Measurements from ENCODE around the gene STH.

The STH gene

GRCh38 chr17:46039592-46040186 is 40.6 kb downstream of the STH start:
- Histone ChIP-seq H3K9me3 (ENCODE audit: control insufficient read depth in 5 of 5, low read length in 5 of 5) (no peaks in the 10 kb centered on the region), H3K9ac (ENCODE audit: low read length in 5 of 5) (no peak overlapping the region), H3K36me3 (ENCODE audit: control insufficient read depth in 5 of 5, insufficient read depth in 5 of 5, low read length in 5 of 5) (peaks cover 45 to 73% (median 53%) of the 10 kb centered on the region in 5 donors), H3K27ac (ENCODE audit: low read depth, low read length) (no peak overlapping the region), H3K4me1 (ENCODE audit: control insufficient read depth in 5 of 5, insufficient read depth in 5 of 5, low read length in 5 of 5) (peaks cover 2 to 10% (median 8%) of the 10 kb centered on the region in 5 donors), H3K27me3 (ENCODE audit: control insufficient read depth in 5 of 5, insufficient read depth in 4 of 5, low read length in 5 of 5) (no peaks in the 10 kb centered on the region), H3K4me3 (ENCODE audit: low read depth in 1 of 5, low read length in 5 of 5) (no peak overlapping the region)

GRCh38 chr17:46042246-46042645 is 43.2 kb downstream of the STH start:
- no peak overlapping the region for H3K4me3 ChIP-seq (ENCODE audit: low read depth in 1 of 5, low read length in 5 of 5)
- no peaks in the 10 kb centered on the region for H3K27me3 ChIP-seq (ENCODE audit: control insufficient read depth in 5 of 5, insufficient read depth in 4 of 5, low read length in 5 of 5)
- peaks cover 34 to 64% (median 39%) of the 10 kb centered on the region in 5 donors for H3K36me3 ChIP-seq (ENCODE audit: control insufficient read depth in 5 of 5, insufficient read depth in 5 of 5, low read length in 5 of 5)
- H3K4me1 ChIP-seq (ENCODE audit: control insufficient read depth in 5 of 5, insufficient read depth in 5 of 5, low read length in 5 of 5): peaks cover 2 to 30% (median 16%) of the 10 kb centered on the region in 5 donors
- H3K27ac ChIP-seq (ENCODE audit: low read depth, low read length): no peak overlapping the region
- no peaks in the 10 kb centered on the region for H3K9me3 ChIP-seq (ENCODE audit: control insufficient read depth in 5 of 5, low read length in 5 of 5)
- no peak overlapping the region for H3K9ac ChIP-seq (ENCODE audit: low read length in 5 of 5)

- no peak overlapping the region for H3K4me3 ChIP-seq (ENCODE audit: low read depth in 1 of 5, low read length in 5 of 5)
- no peaks in the 10 kb centered on the region for H3K9me3 ChIP-seq (ENCODE audit: control insufficient read depth in 5 of 5, low read length in 5 of 5)
- H3K4me1 ChIP-seq (ENCODE audit: control insufficient read depth in 5 of 5, insufficient read depth in 5 of 5, low read length in 5 of 5): peaks cover 2 to 30% (median 18%) of the 10 kb centered on the region in 5 donors
- peaks cover 27 to 64% (median 39%) of the 10 kb centered on the region in 5 donors for H3K36me3 ChIP-seq (ENCODE audit: control insufficient read depth in 5 of 5, insufficient read depth in 5 of 5, low read length in 5 of 5)
- H3K27me3 ChIP-seq (ENCODE audit: control insufficient read depth in 5 of 5, insufficient read depth in 4 of 5, low read length in 5 of 5): no peaks in the 10 kb centered on the region
- no peak overlapping the region for H3K9ac ChIP-seq (ENCODE audit: low read length in 5 of 5)
- H3K27ac ChIP-seq (ENCODE audit: low read depth, low read length): no peak overlapping the region
These were observed 43.9 kb downstream of the STH start for GRCh38 chr17:46042925-46043324.

- Histone ChIP-seq H3K27ac (ENCODE audit: low read depth, low read length) (peak overlapping the region; percentile 42), H3K27me3 (ENCODE audit: control insufficient read depth in 5 of 5, insufficient read depth in 4 of 5, low read length in 5 of 5) (no peaks in the 10 kb centered on the region), H3K9me3 (ENCODE audit: control insufficient read depth in 5 of 5, low read length in 5 of 5) (no peaks in the 10 kb centered on the region), H3K4me1 (ENCODE audit: control insufficient read depth in 5 of 5, insufficient read depth in 5 of 5, low read length in 5 of 5) (peaks cover 2 to 30% (median 18%) of the 10 kb centered on the region in 5 donors), H3K9ac (ENCODE audit: low read length in 5 of 5) (peak overlapping the region in 2 of 5 donors; percentile 13 to 33), H3K36me3 (ENCODE audit: control insufficient read depth in 5 of 5, insufficient read depth in 5 of 5, low read length in 5 of 5) (peaks cover 23 to 58% (median 34%) of the 10 kb centered on the region in 5 donors), H3K4me3 (ENCODE audit: low read depth in 1 of 5, low read length in 5 of 5) (no peak overlapping the region)
These were observed 44.6 kb downstream of the STH start for GRCh38 chr17:46043606-46044005.

GRCh38 chr17:46044286-46044928 is 45.4 kb downstream of the STH start:
- Histone ChIP-seq H3K4me1 (ENCODE audit: control insufficient read depth in 5 of 5, insufficient read depth in 5 of 5, low read length in 5 of 5) (peaks cover 2 to 30% (median 18%) of the 10 kb centered on the region in 5 donors), H3K36me3 (ENCODE audit: control insufficient read depth in 5 of 5, insufficient read depth in 5 of 5, low read length in 5 of 5) (peaks cover 16 to 53% (median 27%) of the 10 kb centered on the region in 5 donors), H3K27me3 (ENCODE audit: control insufficient read depth in 5 of 5, insufficient read depth in 4 of 5, low read length in 5 of 5) (no peaks in the 10 kb centered on the region), H3K9ac (ENCODE audit: low read length in 5 of 5) (peak overlapping the region in 2 of 5 donors; percentile 13 to 36), H3K4me3 (ENCODE audit: low read depth in 1 of 5, low read length in 5 of 5) (no peak overlapping the region), H3K27ac (ENCODE audit: low read depth, low read length) (peak overlapping the region; percentile 42), H3K9me3 (ENCODE audit: control insufficient read depth in 5 of 5, low read length in 5 of 5) (no peaks in the 10 kb centered on the region)

- H3K27ac ChIP-seq (ENCODE audit: low read depth, low read length): no peak overlapping the region
These were observed 45.9 kb downstream of the STH start for GRCh38 chr17:46044989-46045388.

GRCh38 chr17:46045639-46046038 is 46.6 kb downstream of the STH start:
- Histone ChIP-seq H3K27me3 (ENCODE audit: control insufficient read depth in 5 of 5, insufficient read depth in 4 of 5, low read length in 5 of 5) (no peaks in the 10 kb centered on the region), H3K9ac (ENCODE audit: low read length in 5 of 5) (no peak overlapping the region), H3K27ac (ENCODE audit: low read depth, low read length) (peak overlapping the region; percentile 15), H3K9me3 (ENCODE audit: control insufficient read depth in 5 of 5, low read length in 5 of 5) (no peaks in the 10 kb centered on the region), H3K4me3 (ENCODE audit: low read depth in 1 of 5, low read length in 5 of 5) (no peak overlapping the region), H3K36me3 (ENCODE audit: control insufficient read depth in 5 of 5, insufficient read depth in 5 of 5, low read length in 5 of 5) (peaks cover 21 to 58% (median 35%) of the 10 kb centered on the region in 5 donors), H3K4me1 (ENCODE audit: control insufficient read depth in 5 of 5, insufficient read depth in 5 of 5, low read length in 5 of 5) (peaks cover 2 to 30% (median 20%) of the 10 kb centered on the region in 5 donors)

More at GRCh38 chr17:46044989-46045388, 45.9 kb downstream of the STH start:
- H3K9ac ChIP-seq (ENCODE audit: low read length in 5 of 5): no peak overlapping the region
- H3K36me3 ChIP-seq (ENCODE audit: control insufficient read depth in 5 of 5, insufficient read depth in 5 of 5, low read length in 5 of 5): peaks cover 18 to 55% (median 28%) of the 10 kb centered on the region in 5 donors
- H3K9me3 ChIP-seq (ENCODE audit: control insufficient read depth in 5 of 5, low read length in 5 of 5): no peaks in the 10 kb centered on the region
- peaks cover 2 to 30% (median 20%) of the 10 kb centered on the region in 5 donors for H3K4me1 ChIP-seq (ENCODE audit: control insufficient read depth in 5 of 5, insufficient read depth in 5 of 5, low read length in 5 of 5)
- no peaks in the 10 kb centered on the region for H3K27me3 ChIP-seq (ENCODE audit: control insufficient read depth in 5 of 5, insufficient read depth in 4 of 5, low read length in 5 of 5)
- H3K4me3 ChIP-seq (ENCODE audit: low read depth in 1 of 5, low read length in 5 of 5): no peak overlapping the region

GRCh38 chr17:46046957-46047356 is 47.9 kb downstream of the STH start:
- Histone ChIP-seq H3K27me3 (ENCODE audit: control insufficient read depth in 5 of 5, insufficient read depth in 4 of 5, low read length in 5 of 5) (no peaks in the 10 kb centered on the region), H3K9ac (ENCODE audit: low read length in 5 of 5) (no peak overlapping the region), H3K4me3 (ENCODE audit: low read depth in 1 of 5, low read length in 5 of 5) (no peak overlapping the region), H3K9me3 (ENCODE audit: control insufficient read depth in 5 of 5, low read length in 5 of 5) (no peaks in the 10 kb centered on the region), H3K36me3 (ENCODE audit: control insufficient read depth in 5 of 5, insufficient read depth in 5 of 5, low read length in 5 of 5) (peaks cover 19 to 56% (median 37%) of the 10 kb centered on the region in 5 donors), H3K4me1 (ENCODE audit: control insufficient read depth in 5 of 5, insufficient read depth in 5 of 5, low read length in 5 of 5) (peaks cover 2 to 30% (median 20%) of the 10 kb centered on the region in 5 donors), H3K27ac (ENCODE audit: low read depth, low read length) (peak overlapping the region; percentile 32)

GRCh38 chr17:46047398-46047797 is 48.3 kb downstream of the STH start:
- Histone ChIP-seq H3K4me3 (ENCODE audit: low read depth in 1 of 5, low read length in 5 of 5) (no peak overlapping the region), H3K9ac (ENCODE audit: low read length in 5 of 5) (no peak overlapping the region), H3K27ac (ENCODE audit: low read depth, low read length) (peak overlapping the region; percentile 32), H3K9me3 (ENCODE audit: control insufficient read depth in 5 of 5, low read length in 5 of 5) (no peaks in the 10 kb centered on the region), H3K36me3 (ENCODE audit: control insufficient read depth in 5 of 5, insufficient read depth in 5 of 5, low read length in 5 of 5) (peaks cover 16 to 53% (median 33%) of the 10 kb centered on the region in 5 donors), H3K4me1 (ENCODE audit: control insufficient read depth in 5 of 5, insufficient read depth in 5 of 5, low read length in 5 of 5) (peaks cover 2 to 30% (median 20%) of the 10 kb centered on the region in 5 donors), H3K27me3 (ENCODE audit: control insufficient read depth in 5 of 5, insufficient read depth in 4 of 5, low read length in 5 of 5) (no peaks in the 10 kb centered on the region)

- Histone ChIP-seq H3K36me3 (ENCODE audit: control insufficient read depth in 5 of 5, insufficient read depth in 5 of 5, low read length in 5 of 5) (peaks cover 15 to 53% (median 32%) of the 10 kb centered on the region in 5 donors), H3K9me3 (ENCODE audit: control insufficient read depth in 5 of 5, low read length in 5 of 5) (no peaks in the 10 kb centered on the region), H3K4me3 (ENCODE audit: low read depth in 1 of 5, low read length in 5 of 5) (no peak overlapping the region), H3K27ac (ENCODE audit: low read depth, low read length) (peak overlapping the region; percentile 20), H3K9ac (ENCODE audit: low read length in 5 of 5) (no peak overlapping the region), H3K4me1 (ENCODE audit: control insufficient read depth in 5 of 5, insufficient read depth in 5 of 5, low read length in 5 of 5) (peaks cover 2 to 30% (median 20%) of the 10 kb centered on the region in 5 donors), H3K27me3 (ENCODE audit: control insufficient read depth in 5 of 5, insufficient read depth in 4 of 5, low read length in 5 of 5) (no peaks in the 10 kb centered on the region)
These were observed 48.8 kb downstream of the STH start for GRCh38 chr17:46047856-46048255.

Measured in subcutaneous abdominal adipose tissue (tissue), 5 donors.